OCI-LY7 (cell line): Measurements from ENCODE around the gene CARM1. TPM values are rescaled to one million over a fixed set of nuclear protein-coding genes. Genes with fewer than 3 reads are reported as not detected.

ENCODE experiments used
- BruUV-seq: library from RNA; stranded (reverse); fragments of 400-500 nt; replicated peaks from 2 replicates; lab custom pipeline; 2021; lab: Mats Ljungman, UMichigan
- CTCF ChIA-PET: fragments of 300-600 bp; sonication (Branson Sonifier 250); formaldehyde crosslinking; loops from one replicate; lab custom pipeline; 2022; ENCODE audit warnings: antibody characterized with exemption; ENCODE audit not compliant: unreplicated experiment; lab: Charles Lee
- POLR2A ChIA-PET: fragments of 300-600 bp; sonication (Branson Sonifier 250); formaldehyde crosslinking; loops from one replicate; lab custom pipeline; 2022; ENCODE audit warnings: antibody characterized with exemption; lab: Charles Lee
- DNase-seq: peaks from one replicate; pipeline ENCODE4 v3.0.0-alpha.2; 2015; ENCODE audit warnings: low spot score
- H2AFZ ChIP-seq: fragments of 200-600 bp; sonication (generic), shearing (Covaris generic); 2 replicates; pipeline ENCODE4 v1.6.1; 2014; ENCODE audit warnings: mild to moderate bottlenecking, antibody characterized with exemption, low read length, moderate library complexity
- H3K27ac ChIP-seq: fragments of 200-600 bp; sonication (generic); 2 replicates; pipeline ENCODE4 v1.5.1; 2014; ENCODE audit warnings: mixed run types, low read depth, mild to moderate bottlenecking, moderate library complexity, low read length, inconsistent platforms; ENCODE audit not compliant: poor library complexity, severe bottlenecking
- H3K36me3 ChIP-seq: fragments of 200-600 bp; sonication (generic); 2 replicates; pipeline ENCODE4 v1.6.1; 2014; ENCODE audit warnings: mild to moderate bottlenecking, antibody characterized with exemption, low read length, moderate library complexity, mixed read lengths; ENCODE audit not compliant: insufficient read depth
- H3K4me1 ChIP-seq: fragments of 200-600 bp; sonication (generic); 2 replicates; pipeline ENCODE4 v1.5.1; 2014; ENCODE audit warnings: mild to moderate bottlenecking, low read length; ENCODE audit not compliant: insufficient read depth, poor library complexity, severe bottlenecking
- H3K4me2 ChIP-seq: fragments of 200-600 bp; sonication (generic); 2 replicates; pipeline ENCODE4 v1.6.1; 2014; ENCODE audit warnings: mild to moderate bottlenecking, low read length
- H3K4me3 ChIP-seq: fragments of 200-600 bp; sonication (generic); 2 replicates; pipeline ENCODE4 v1.5.1; 2014; ENCODE audit warnings: mild to moderate bottlenecking, low read depth, low read length; ENCODE audit not compliant: poor library complexity, severe bottlenecking
- H3K79me2 ChIP-seq: fragments of 200-600 bp; sonication (generic); 2 replicates; pipeline ENCODE4 v1.6.1; 2016; ENCODE audit warnings: low read depth, mild to moderate bottlenecking, low read length, moderate library complexity, mixed read lengths; ENCODE audit not compliant: insufficient read depth
- H3K9me2 ChIP-seq: fragments of 200-600 bp; sonication (generic); 2 replicates; pipeline ENCODE4 v1.6.1; 2016; ENCODE audit warnings: mild to moderate bottlenecking, low read length, mixed read lengths; ENCODE audit not compliant: insufficient read depth
- H3K9me3 ChIP-seq: fragments of 200-600 bp; sonication (generic); 2 replicates; pipeline ENCODE4 v1.6.1; 2014; ENCODE audit warnings: mild to moderate bottlenecking, mixed run types, low read length, mixed read lengths
- H4K20me1 ChIP-seq: fragments of 200-600 bp; sonication (generic); 2 replicates; pipeline ENCODE4 v1.6.1; 2014; ENCODE audit warnings: mild to moderate bottlenecking, antibody characterized with exemption, low read length, moderate library complexity, mixed read lengths; ENCODE audit not compliant: insufficient read depth
- CTCF ChIP-seq: fragments of 200-600 bp; sonication (generic); conservative IDR thresholded peaks from 2 replicates; pipeline ENCODE4 v1.5.1; 2014; ENCODE audit warnings: mild to moderate bottlenecking, antibody characterized with exemption, low read length, moderate library complexity, mixed read lengths
- EZH2phosphoT487 ChIP-seq: fragments of 200-600 bp; sonication (generic); IDR thresholded peaks from 2 replicates; pipeline ENCODE4 v1.6.1; 2018; ENCODE audit warnings: low read depth, borderline replicate concordance, mild to moderate bottlenecking, mixed run types, antibody characterized with exemption, low read length, moderate library complexity, mixed read lengths
- intact Hi-C: fragments of 100-400 bp; cut with micrococcal nuclease; formaldehyde crosslinking; loops from one replicate; pipeline ENCODE4 v1.10.0; 2022; ENCODE audit not compliant: unreplicated experiment
- total RNA-seq, 2 experiments: library from RNA; depleted of rRNA in 1 of 2; stranded (reverse); fragments of >200 nt in 1 of 2; shearing (Covaris generic) in 1 of 2; gene quantifications; 2 replicates each; pipeline ENCODE4 v1.2.3, GENCODE V29; 2014 to 2022

Gene CARM1
- total RNA-seq, 2 experiments from 2014 or later: 41.2 to 107 TPM

GRCh38 chr19:10898633-10899032, 27.3 kb downstream of the CARM1 start:
- CTCF ChIA-PET: no interaction called here

GRCh38 chr19:10899151-10899653, 27.8 kb downstream of the CARM1 start:
- TF ChIP-seq CTCF: no peak
- TF ChIP-seq EZH2phosphoT487: no peak
- H3K4me2 ChIP-seq: no peak overlapping the region
- no peak for DNase-seq
- no peak overlapping the region for H3K27ac ChIP-seq
- no TSS peak for BruUV-seq
- no peak overlapping the region for H3K4me3 ChIP-seq
- CTCF ChIA-PET: no interaction called here
- peaks cover 23% of the 10 kb centered on the region for H3K36me3 ChIP-seq
- H3K4me1 ChIP-seq: peaks cover 23% of the 10 kb centered on the region
- 0 out of 2 replicates have a peak, but pooled peaks cover 8% of the 10 kb centered on the region for H4K20me1 ChIP-seq
- intact Hi-C loops: no loop called here
- H2AFZ ChIP-seq: no peak overlapping the region
- no peaks in the 10 kb centered on the region for H3K9me3 ChIP-seq
- peaks cover 50% of the 10 kb centered on the region; the same call in 1 of the 2 replicates for H3K79me2 ChIP-seq
- no peaks in the 10 kb centered on the region for H3K9me2 ChIP-seq
- POLR2A ChIA-PET: interaction anchor here (1.0 kb wide), 1 partner anchor 12 kb away, joined by 8 read pairs; no protein-coding TSS in a partner anchor

More at GRCh38 chr19:10898633-10899032, 27.3 kb downstream of the CARM1 start:
- DNase-seq: no peak
- Histone ChIP-seq H3K9me2 (no peaks in the 10 kb centered on the region), H3K79me2 (peaks cover 49% of the 10 kb centered on the region; the same call in 1 of the 2 replicates), H2AFZ (no peak overlapping the region), H4K20me1 (0 out of 2 replicates have a peak, but pooled peaks cover 8% of the 10 kb centered on the region), H3K4me3 (no peak overlapping the region), H3K9me3 (no peaks in the 10 kb centered on the region), H3K27ac (no peak overlapping the region), H3K4me1 (peaks cover 23% of the 10 kb centered on the region), H3K4me2 (no peak overlapping the region), H3K36me3 (peaks cover 19% of the 10 kb centered on the region)
- TF ChIP-seq EZH2phosphoT487 (no peak), CTCF (no peak)
- POLR2A ChIA-PET: interaction anchor here (1.0 kb wide), 1 partner anchor 12 kb away, joined by 8 read pairs; no protein-coding TSS in a partner anchor
- intact Hi-C loops: no loop called here
- no TSS peak for BruUV-seq

- POLR2A ChIA-PET: no interaction called here
- peaks cover 78% of the 10 kb centered on the region for H3K36me3 ChIP-seq
These were observed 36.6 kb downstream of the CARM1 start for GRCh38 chr19:10907925-10908324.

More at GRCh38 chr19:10907925-10908324, 36.6 kb downstream of the CARM1 start:
- no TSS peak for BruUV-seq
- H3K4me3 ChIP-seq: no peak overlapping the region
- no peaks in the 10 kb centered on the region for H3K9me3 ChIP-seq
- peaks cover 18% of the 10 kb centered on the region; the same call in 1 of the 2 replicates for H3K79me2 ChIP-seq
- H3K4me1 ChIP-seq: no peaks in the 10 kb centered on the region
- H3K4me2 ChIP-seq: no peak overlapping the region
- no peak overlapping the region for H2AFZ ChIP-seq
- TF ChIP-seq EZH2phosphoT487 (no peak), CTCF (no peak)
- intact Hi-C loops: no loop called here
- no peaks in the 10 kb centered on the region for H3K9me2 ChIP-seq
- CTCF ChIA-PET: no interaction called here
- no peak overlapping the region for H3K27ac ChIP-seq
- no peak for DNase-seq
- no peaks in the 10 kb centered on the region for H4K20me1 ChIP-seq
